IPS-NIHi7 (cell line): ENCODE data around the gene FBXL19.
A peak's percentile ranks its signal among the peaks of the same experiment; 100 is the strongest.

Experiments
- DNase-seq: peaks from one replicate; pipeline ENCODE4 v3.0.0; 2012; ENCODE audit warnings: mixed read lengths; ENCODE audit errors: extremely low spot score

Gene FBXL19

DNA sequence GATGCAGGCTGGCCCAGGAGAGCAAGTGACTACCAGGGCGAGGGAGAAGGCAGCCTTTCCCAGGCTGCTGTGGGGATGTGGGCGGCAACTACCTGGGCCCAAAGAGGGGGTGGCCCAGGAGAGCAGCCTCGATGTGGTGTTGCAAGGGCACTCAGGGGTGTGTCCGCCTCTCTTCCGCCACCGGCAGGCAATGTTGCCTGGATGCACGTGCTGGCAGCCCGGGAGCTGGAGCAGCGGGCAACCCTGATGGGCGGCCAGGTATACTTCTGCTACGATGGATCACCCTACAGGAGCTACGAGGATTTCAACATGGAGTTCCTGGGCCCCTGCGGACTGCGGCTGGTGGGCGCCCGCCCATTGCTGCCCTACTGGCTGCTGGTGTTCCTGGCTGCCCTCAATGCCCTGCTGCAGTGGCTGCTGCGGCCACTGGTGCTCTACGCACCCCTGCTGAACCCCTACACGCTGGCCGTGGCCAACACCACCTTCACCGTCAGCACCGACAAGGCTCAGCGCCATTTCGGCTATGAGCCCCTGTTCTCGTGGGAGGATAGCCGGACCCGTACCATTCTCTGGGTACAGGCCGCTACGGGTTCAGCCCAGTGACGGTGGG is 64.3 kb downstream of the FBXL19 start:
- no peak for DNase-seq

DNA sequence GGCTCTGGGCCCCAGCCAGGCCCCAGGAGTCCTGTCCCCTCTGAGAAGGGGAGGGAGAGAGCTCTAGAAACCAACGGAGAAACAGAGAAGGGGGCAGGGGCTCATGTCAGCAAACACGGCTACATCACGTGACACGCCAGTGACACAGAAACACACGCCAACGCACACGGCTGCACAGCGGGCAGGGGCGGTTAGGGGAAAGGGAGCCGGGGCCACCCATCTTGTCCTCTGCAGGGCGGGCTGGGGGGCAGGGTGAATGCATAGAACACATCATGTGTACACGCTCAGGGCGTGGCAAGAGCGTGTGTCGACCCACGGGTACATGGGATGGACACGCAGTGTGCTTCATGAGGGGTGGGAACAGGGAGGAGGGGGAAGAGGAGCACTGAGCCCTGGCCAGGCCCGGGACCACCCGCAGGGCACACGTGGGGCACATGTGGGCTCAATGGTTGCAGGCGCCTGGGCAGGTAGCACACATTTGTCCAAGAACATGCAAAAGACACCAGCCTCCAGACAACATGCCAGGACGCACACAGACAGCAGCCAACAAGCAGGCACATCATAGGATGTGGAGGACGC is 66.2 kb downstream of the FBXL19 start:
- DNase-seq = no peak

DNA sequence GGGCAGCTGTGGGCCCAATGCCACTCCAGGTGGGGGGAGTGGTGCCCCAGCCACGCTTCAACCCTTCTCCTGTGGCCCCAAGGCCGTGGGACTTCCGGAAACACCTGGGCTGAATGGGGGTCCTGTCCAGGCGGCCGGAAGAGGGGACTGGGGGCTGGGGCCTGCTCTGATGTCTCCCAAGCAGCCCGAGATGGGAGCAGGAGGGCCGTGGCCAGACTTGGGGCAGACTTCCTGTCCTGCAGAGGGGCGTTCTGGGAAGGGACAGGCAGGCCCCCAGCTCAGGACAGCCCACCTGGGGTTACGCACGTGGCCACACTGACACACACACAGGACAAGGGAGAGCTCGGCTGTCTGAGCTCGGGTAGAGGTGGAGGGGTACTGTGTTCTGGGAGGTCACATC is 66.7 kb downstream of the FBXL19 start:
- DNase-seq = no peak

DNA sequence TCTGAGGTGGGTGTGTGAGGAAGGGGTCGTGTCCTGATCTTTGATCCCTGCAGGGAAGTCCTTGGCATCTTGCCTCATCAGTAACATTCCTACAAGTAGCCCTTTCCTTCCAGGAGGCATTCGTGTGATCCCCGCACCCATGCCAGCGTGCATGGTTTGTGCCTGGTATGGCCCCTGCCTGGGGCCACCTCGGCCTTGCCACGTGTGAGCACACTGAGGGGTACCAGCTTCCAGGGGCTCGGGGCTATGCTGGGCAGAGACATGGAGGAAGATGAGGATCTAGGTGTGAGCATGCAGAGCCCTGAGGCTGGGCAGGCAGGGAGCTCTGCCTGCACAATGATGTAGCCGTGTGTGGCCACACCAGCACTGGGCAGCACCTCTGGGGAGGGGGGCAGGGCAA is 67.7 kb downstream of the FBXL19 start:
- no peak for DNase-seq

DNA sequence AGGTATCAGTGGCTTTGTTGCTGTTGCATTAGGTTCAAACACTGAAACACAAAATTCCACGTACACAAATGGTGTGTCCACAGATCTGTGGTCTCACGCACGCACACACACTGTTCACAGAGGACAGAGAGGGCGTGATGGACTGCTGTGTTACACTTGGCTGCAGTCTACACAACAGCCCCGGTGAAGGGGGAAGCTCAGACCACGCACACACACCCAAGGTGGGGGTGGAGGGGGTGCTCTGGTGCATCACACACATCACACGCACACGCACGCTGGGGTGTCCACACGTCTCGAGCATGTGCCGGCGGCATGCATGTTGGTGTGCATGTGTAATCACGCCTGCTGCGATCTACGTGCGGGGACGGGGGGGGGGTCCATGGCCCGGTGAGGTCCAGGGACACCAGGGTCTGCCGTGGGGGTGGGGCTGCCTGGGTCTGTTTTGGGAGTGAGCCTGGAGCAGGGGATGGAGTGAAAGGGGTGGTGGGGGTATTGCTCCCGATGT is 69.0 kb downstream of the FBXL19 start:
- no peak for DNase-seq

DNA sequence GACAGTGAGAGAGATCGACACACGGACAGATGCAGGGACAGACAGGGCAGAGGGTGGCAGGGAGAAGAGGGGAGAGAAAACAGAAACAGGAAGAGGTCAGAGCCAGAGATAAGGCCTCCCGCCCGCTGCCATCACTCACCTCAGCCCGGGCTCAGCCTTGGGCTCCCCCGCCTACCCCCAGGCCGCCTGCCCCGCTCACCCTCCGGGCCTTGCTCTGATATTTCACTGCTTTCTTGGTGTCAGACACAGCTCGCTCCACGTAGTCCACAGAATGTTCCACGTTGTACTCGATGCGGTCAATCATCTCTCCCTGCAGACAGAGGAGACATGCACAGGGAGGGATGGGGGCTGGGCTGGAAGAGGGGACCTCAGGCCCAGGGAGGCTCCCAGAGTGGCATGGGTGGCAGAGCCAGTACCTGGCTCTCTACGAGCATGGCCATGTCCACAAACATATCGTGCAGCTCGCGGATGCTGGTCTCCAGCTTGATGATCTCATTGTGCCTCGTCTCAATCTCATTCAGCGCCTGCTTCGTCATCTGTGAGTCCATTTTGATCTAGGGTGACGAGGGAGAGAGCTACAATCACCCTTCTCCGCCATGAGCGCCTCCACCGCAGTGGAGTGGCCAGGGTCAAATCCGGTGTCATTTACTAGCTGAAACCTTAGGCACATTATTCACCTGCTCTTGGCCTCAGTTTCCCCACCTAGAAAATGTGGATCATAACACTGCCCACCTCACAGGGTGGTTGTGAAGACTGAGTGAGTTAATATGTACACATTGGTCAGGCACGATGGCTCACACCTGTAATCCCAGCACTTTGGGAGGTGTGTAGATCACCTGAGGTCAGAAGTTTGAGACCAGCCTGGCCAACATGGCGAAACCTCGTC is 69.8 kb downstream of the FBXL19 start:
- DNase-seq = no peak

DNA sequence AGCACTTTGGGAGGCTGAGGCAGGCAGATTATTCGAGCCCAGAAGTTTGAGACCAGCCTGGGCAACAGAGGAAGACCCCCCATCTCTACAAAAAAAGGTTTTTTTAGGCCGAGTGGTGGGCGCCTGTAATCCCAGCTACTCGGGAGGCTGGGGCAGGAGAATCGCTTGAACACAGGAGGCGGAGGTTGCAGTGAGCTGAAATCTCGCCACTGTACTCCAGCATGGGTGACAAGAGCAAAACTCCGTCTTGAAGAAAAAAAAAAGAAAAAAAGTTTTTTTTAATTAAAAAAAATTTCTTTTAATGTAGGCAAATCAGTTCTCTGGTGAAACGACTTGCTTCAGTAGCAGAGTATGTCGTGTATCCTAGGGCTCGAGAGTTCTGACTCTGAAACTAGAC is 72.6 kb downstream of the FBXL19 start:
- DNase-seq = no peak

DNA sequence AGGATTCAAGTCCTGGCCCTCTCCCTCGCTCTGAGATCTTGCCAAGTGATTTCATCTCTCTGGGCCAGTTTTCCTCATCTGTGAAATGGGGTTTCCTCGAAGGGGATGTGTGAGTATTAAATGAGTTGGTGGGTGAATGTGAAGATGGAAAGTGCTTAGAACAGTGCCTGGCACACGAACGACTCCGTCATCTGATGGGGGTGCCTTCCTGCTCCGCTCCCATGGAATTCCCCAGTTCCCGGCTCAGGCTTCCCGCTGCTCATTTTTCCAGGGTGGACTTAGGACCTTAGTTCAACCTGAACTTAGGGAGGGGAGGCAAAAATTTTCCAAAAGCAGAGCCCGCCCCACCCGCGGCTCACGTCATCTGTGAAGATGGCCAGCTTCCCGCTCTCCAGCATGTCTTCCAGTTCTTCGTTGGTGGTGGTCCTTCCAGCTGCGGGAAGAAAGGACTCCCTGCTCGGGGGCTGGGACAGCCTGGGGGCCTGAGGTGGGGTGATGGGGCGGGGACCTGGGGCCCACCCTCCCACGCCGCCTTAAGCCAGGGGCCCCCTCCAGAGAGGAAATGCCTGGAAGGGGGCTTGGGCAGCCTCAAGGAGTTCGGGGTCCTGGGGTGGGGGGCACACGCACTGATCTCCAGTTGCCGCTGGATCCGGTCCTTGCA is 73.1 kb downstream of the FBXL19 start:
- DNase-seq = no peak

DNA sequence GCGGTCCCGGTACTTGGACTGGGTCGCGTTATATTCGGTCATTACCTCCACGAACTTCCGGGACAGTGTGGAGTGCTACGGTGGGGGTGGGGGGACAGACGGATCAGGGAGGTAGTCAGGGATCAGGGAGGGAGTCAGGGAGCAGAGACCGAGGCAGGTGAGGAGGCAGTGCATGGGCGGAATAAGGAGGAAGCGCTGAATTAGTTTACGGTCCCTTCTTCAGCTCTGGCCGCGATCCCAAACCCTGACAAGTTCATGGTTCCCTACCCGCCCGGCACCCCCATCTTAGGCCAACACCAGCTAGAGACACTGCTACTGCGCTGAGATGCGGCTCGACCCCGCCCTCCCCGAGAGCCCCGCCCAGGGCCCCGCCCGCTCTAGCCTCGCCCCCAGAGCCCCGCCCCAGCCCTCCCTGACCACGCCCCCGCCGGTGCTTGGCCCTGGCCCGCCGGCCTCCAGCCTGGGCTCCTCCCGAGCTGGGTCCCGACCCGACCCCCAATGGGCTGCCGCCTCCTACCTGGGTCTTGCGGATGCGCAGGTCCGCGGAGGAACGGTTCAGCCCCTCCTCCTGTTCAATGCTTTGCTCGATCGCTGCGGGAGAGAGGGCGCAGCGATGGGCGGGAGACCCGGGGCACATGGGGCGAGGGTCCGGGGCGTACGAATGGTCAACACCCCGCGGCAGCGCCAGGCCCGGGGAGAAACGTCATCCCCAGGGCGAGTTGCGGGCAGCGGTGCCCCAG is 73.8 kb downstream of the FBXL19 start:
- peak; percentile 98 for DNase-seq

DNA sequence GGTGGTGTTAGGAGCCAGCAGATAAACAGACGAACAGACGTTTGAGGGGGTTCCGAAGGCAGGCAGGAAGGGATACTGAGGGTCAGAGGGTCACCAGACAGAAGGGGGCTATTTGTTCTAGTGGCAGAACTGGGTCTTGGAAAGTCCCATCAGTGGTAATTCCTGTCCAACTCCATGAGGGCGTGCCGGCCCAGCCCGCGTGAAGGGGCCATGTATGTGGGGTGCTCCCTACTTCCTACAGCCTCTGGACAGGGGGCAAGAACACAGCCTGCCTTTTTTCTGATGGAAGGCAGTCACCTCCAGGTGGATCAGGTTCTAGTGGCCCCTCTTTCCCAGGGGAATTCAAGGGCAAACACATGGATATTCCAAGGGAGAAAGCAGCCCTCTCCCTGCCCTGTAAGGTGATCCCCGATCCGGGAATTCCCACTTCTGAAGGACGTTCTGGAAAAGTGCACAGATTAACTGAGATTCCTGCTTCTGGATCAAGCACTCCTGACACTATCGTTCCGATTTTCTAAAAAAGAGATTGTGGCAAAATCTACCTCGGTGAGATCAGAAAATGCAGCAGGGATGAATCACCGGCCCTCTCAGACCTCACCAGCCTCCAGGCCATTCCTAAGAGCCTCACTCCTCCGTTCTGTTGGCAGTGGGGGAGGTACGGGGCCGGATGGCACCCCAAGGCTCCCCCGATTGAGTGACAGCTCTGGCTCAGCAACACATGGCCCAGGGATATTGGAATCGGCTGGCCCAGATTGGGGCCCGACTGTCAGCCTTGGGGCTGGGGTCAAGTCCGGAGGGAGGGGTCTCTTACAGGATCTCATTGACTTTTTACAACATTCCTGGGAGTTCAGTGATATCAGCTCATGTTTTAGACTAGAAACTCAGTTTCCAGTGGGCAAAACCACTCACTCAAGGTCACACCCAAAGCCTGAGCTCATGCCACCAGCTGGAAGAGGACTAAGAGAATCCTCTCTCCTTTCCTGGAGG is 74.6 kb downstream of the FBXL19 start:
- DNase-seq = peak; percentile 34
